SW480 (cell line): ENCODE results near the gene SPINT1.
A peak's percentile ranks its signal among the peaks of the same experiment; 100 is the strongest.

Source experiments
- DNase-seq: peaks from one replicate; pipeline ENCODE4 v3.0.0-alpha.2; 2016; ENCODE audit warnings: low spot score

The SPINT1 gene, protein sequence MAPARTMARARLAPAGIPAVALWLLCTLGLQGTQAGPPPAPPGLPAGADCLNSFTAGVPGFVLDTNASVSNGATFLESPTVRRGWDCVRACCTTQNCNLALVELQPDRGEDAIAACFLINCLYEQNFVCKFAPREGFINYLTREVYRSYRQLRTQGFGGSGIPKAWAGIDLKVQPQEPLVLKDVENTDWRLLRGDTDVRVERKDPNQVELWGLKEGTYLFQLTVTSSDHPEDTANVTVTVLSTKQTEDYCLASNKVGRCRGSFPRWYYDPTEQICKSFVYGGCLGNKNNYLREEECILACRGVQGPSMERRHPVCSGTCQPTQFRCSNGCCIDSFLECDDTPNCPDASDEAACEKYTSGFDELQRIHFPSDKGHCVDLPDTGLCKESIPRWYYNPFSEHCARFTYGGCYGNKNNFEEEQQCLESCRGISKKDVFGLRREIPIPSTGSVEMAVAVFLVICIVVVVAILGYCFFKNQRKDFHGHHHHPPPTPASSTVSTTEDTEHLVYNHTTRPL

DNA sequence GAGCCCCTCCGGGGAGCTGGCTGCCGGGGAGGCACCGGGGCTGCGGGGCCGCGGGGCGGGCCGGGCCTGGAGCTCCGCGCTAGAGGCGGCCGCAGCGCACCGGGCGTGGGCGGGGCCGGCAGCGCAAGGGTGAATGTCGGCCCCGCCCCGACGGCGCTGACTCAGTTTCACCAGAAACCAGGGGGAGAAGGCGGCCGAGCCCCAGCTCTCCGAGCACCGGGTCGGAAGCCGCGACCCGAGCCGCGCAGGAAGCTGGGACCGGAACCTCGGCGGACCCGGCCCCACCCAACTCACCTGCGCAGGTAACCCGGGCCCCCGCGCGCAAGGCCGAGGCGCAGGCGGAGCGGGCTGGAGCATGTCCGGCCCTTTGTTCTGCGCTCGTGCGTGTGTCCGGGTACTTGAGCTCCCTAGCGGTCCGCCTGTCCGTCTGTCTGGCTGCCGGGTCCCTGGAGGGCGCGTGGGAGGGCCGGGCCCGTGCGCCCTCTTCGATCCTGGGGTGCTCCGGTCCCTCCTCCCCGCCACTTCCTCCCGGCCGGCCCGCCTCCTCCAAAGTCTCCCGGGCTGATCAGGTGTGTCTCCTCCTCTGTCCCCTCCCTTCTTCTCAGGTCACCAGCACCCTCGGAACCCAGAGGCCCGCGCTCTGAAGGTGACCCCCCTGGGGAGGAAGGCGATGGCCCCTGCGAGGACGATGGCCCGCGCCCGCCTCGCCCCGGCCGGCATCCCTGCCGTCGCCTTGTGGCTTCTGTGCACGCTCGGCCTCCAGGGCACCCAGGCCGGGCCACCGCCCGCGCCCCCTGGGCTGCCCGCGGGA, at the start of gene SPINT1:
TSS of gene SPINT1 (plus strand) at position 164 of the 811 bp plus-strand sequence. CDS start at position 671, 507 bp downstream.
- peak; percentile 67 for DNase-seq

DNA sequence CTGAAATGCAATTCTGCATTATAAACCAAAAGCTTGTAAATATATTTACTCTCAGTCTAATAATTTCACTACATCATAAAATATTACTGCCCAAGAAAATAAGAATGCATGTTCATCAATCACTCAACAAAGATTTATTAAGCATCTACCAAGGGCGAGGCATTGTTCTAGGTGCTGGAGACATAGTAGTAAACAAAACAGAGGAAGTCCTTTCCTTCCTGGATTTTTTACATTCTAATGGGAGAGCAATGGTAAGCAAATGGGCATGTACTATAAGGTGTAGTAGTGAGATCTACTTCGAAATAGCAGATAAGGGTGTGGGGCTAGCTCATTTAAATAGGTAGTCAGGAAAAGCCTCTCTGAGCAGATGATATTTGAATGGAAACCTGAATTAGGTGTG, 47.8 kb upstream of the SPINT1 start:
- DNase-seq, result no peak

DNA sequence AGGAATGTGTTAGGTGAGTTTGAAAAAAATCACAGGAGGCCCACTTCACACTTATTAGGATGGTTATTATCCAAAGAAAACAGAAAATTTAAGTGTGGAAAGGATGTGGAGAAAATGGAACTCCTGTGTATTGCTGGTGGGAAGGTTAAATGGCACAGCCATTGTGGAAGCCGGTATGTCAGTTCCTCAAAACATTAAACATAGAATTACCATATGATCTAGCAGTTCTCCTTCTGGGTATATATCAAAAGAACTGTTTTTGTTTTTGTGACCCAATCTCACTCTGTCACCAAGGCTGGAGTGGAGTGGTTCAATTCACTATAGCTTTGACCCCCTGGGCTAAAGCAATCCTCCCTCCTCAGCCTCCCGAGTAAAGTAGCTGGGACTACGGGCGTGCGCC, 47.3 kb upstream of the SPINT1 start:
- DNase-seq, result no peak

DNA sequence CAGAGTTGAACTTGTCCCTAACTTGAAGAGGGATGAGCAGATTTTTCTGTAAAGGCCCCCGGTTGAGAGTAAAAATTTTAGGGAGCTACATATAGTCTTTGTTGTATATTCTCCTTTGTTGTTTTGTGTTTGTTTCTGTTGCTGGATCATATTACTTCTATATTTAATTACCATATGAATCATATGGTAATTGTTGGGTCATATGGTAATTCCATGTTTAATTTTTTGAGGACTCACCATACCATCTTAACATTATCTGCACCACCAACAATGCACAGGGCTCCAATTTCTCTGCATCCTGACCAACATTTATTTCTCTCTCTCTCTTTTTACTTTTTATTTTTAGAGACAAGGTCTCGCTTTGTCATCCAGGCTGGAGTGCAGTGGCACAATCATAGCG, 44.3 kb upstream of the SPINT1 start:
- no peak for DNase-seq

DNA sequence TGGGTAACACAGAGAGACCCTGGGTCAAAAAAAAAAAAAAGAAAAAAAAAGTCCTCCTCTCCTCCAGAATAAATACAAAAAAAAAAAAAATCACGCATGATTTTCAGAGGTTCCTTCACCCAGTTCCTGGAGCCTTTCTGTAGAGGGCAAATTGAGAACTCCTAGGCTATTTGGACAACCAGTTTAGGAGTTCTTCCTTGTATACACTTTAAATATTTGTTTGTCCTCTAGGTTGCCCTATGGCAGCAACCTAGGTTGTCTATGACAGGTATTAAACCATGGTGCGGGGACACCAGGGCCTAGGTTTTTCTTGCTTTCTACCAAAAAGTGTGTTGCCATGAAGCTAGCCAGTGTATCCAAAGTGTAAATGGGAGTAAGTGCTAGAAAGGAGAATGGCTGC, 40.8 kb upstream of the SPINT1 start:
- DNase-seq, result no peak

DNA sequence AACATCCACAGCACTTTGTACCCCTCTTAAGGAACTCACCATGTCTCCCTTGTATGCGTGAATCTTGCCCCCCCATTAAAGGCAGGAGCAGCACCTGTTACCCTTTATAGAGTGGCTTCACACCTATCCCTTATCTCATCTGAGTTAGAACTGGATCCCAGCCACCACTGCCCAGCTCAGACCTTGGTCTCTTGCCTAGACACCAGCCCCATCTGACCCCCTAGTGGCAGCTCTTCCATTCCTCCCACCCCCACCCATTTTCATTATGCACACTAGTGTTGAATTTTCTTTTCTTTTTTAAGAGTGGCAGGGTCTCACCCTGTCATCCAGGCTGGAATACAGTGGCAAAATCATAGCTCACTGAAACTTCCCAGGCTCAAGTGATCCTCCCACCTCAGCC, 40.2 kb upstream of the SPINT1 start:
- DNase-seq, result no peak

DNA sequence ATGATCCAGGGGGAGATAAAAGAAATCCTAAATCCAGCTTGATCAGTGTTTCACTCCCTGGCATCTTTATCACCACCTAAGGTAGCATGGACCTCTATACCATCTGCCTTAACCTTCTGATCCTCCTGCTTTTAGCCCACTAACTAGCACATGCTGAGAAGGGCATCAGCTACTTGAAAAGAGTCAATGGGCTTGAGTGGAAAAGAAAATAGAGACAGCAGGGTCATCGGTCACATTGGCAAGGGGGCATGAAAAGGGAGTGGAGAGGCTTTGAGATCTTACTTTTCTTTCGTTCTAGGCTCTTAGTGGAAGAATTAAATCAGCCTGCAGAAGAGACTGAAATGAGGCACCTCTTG, 37.2 kb upstream of the SPINT1 start:
- DNase-seq, result no peak

DNA sequence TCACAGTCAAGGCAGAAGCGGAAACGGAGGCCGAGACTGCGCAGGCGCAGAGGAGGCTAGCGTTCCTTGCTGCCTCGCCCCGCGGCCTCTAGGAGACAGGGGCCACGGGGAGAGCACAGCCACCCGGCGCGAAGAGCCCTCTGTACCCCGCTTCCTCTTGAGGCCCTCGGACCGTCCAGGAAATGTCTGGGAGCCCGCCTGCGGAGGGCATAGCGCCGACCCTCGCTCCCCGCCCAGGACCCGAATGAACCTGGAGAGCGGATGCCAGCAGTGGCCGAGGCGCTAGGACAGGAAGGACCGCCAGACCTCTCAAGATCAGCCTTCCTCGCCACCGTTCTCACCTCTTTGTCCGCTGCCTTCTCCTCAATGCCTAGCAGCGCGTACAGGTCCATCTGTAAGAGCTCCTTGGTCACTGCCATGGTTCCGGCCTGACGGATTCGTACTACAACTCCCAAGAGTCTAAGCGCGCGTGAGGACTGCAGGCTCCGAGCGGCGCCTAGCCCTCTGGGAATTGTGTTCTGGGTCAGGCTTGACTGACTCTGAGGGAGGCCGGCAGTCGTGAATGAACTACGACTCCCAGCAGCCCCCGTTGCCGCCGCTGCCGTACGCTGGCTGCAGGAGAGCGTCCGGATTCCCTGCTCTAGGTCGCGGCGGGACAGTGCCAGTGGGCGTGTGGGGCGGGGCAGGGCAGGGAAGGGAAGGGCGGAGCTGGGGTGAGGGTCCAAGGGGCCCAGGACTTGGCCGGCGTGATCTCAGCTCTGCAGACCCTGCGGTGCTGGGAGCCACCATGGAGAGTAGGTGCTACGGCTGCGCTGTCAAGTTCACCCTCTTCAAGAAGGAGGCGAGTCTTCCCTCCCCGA, 36.6 kb upstream of the SPINT1 start, which contains the start of the genes DNAJC17 and ZFYVE19:
TSS of gene DNAJC17 (minus strand) at position 446 of the 860 bp plus-strand sequence. CDS start at position 419, 27 bp downstream.
TSS of gene ZFYVE19 (plus strand) at position 62 of the 860 bp plus-strand sequence. CDS start at position 563, 501 bp downstream.
- DNase-seq, result peak; percentile 95

DNA sequence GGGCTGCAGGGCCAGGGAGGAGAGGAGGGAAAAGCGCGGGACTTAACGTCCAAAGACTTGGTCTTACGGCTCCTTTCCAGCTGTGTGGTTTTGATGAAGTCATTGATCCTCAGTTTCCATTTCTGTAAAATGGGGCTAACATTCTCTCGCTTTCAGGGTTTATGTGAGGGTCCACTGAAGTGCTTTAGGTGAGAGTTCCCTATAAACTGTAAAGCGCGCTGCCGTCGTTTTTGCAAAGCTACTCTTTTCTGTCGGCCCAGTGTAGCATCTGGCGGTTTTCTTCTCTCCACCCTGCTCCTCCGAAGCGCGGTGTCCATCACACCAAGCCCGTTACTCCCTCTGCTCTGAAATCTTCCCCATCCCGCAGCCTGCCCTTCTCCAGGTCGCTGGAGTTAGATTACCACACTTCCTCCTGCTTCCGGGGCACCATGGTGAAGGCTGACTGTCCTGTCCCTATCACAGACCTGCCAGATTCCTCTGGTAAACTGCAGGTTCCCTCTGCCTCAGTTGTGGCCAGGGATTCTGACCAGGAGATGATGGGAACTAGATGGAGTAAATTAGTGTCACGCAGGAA, 35.9 kb upstream of the SPINT1 start:
- DNase-seq, result no peak

DNA sequence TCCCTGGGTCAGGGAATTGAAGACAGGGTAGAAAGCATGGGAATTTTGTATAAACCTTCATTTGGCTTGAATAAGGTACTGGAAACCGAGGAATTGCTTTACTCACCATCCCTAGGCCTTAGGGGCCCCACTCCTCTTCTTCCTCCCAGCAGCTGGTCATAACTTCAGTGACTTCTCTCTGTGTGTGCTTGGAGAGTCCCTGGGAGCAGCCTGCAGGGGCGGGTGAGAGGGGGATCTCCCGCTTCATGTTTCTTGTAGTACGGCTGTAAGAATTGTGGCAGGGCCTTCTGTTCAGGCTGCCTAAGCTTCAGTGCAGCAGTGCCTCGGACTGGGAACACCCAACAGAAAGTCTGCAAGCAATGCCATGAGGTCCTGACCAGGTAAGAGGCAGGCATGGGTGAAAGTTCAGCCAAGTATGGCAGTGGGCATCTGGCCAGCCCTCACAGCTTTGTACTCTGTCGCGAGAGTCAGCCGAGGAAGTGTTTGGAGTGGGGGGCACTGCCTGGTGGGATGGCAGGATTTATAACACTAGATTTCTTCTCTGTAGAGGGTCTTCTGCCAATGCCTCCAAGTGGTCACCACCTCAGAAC, 34.9 kb upstream of the SPINT1 start:
- DNase-seq, result no peak

DNA sequence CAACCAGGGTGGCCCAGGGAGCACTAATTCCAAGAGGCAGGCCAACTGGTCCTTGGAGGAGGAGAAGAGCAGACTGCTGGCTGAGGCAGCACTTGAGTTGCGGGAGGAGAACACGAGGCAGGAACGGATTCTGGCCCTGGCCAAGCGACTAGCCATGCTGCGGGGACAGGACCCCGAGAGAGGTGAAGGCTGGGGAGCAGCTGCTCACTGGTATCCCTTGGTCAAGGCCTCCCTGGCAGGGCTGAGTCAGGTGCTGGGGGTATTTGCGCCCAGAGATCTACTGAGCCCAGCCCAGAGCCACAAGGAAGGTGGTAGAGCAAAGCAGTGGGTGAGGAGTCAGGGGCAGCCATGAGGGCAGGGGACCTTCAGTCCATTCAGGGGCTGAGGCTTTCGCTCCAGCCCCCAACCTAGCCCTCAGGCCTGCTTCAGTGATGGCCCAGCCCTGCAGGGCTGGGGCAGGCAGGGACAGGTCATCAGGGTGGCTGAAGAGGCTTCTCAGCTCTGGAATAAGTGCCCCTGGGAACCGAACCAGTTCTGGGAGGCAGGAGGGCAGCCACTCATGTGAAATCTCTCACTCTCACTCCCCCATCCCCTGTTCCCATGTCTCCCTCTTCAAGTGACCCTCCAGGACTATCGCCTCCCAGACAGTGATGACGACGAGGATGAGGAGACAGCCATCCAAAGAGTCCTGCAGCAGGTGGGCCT, 31.0 kb upstream of the SPINT1 start:
- no peak for DNase-seq

DNA sequence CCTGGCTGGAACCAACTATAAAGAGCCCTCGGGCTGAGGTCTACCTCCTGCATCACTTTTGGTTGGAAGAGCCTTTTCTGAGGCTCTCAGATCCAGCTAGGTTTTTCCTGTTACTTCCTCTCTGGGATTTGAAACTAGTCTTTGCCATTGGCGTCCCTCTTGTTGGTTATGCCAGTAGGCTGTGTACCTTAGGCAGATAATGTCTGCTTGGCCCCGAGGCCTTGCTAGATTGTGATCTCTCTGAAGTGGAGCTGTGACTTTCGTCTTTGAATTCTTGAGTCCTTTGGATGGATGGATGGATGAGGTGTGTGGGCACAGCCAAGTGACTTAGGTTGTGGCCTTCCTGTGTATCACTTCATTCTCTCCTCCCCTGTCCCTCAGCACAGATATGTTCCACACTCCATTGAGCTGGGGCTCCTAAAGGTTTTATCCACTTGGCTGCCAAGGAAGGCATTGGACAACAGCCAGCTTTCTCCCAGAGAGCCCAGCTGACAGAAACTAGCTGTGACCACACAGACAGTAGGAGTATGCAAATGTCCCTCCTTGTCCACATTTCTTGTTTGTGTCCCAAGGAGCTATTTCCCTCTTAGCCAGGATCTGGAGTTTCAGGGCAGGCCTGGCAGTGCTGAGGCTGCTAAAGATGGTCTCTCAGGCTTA, 28.7 kb upstream of the SPINT1 start:
- no peak for DNase-seq

DNA sequence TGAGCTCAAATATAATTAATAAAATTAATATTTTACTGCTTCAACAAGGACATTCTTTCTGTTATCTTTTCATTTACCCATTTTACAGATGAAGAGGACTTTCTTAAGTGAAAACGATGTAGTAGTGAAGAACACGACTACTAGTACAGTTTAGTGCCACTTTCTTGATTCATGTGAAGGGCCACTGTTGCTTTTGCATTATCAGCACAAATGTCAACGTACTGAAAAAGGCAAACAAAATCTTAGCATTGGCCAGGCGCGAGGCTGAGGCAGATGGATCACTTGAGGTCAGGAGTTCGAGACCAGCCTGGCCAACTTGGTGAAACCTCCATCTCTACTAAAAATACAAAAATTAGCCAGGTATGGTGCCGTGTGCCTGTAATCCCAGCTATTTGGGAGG, 24.8 kb upstream of the SPINT1 start:
- no peak for DNase-seq

DNA sequence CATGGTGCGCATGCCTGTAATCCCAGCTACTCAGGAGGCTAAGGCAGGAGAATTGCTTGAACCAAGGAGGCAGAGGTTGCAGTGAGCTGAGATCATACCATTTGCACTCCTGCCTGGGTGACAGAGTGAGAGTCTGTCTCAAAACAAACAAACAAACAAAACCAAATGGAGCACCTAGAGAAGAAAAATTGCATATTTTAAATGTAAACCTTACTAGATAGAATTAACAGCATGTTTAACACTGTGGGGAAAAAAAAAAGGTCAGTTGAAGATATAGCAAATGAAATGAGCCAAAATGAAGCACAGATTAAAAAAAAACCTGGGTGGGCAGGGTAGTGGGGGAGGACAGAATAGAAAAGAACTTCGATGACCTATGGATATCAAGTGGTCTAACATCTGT, 22.7 kb upstream of the SPINT1 start:
- DNase-seq, result no peak

DNA sequence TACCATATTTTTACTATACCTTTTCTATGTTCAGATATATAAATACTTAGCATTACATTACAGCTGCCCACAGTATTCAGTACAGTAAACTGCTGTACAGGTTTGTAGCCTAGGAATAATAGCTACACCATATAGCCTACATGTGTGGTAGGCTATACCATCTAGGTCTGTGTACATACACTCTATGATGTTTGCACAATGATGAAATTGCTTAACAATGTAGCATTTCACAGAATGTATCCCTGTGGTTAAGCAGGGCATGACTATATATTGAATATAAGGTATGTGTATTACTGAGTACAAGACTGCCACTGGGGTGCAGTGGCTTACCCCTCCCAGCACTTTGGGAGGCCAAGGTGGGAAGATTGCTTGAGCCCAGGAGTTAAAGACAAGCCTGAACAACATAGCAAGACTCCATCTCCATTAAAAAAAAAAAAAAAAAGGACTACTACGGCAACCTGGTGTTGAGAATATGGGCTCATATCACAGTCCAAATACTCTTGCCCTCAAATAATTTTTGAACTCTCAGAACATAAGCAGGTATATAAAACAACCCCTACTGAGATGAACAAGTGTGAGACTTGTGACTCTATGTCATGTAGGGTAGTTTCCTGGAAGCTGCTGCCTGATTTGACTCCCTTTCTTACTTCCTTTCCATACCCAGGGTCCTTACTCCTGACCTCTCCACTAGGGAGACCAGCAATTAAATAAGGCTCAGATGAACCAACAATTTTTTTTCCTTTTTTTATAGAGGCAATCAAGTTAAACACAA, 20.1 kb upstream of the SPINT1 start:
- DNase-seq, result peak; percentile 41

DNA sequence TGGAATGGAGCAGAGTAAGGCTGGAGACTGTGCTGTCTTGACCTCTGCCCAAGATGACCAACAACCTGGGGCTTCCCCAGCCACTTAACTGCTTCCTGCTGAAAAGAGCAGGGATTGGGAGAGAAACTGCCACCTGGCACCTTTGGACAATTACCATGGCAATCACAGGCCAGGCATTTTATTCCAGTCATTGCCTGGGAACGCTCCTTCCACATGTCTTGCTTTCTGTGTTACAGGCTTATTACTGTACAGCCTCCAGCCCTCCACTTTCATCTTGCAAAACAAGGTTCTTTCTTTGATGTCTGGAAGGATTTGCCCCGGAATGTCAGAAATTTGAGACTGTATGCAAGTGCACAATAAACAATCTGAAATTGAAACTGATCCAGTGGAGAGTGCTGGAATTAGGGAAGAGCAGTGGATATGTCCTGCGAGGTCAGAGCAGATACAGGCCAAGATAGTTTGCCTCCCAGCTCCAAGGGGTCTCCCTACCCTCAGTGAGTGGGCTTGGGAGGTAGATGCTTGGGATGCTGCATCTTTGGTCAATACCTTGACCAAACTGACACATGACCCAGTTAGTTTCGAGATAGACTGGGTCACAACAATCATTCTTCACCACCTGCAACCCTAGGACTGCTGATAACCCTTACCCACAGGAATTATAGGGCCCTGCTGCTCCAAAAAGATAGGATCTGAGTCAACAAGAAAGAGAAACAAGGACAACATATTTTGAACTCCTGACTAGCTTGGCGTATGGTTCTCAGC, 18.0 kb upstream of the SPINT1 start:
- peak; percentile 79 for DNase-seq

DNA sequence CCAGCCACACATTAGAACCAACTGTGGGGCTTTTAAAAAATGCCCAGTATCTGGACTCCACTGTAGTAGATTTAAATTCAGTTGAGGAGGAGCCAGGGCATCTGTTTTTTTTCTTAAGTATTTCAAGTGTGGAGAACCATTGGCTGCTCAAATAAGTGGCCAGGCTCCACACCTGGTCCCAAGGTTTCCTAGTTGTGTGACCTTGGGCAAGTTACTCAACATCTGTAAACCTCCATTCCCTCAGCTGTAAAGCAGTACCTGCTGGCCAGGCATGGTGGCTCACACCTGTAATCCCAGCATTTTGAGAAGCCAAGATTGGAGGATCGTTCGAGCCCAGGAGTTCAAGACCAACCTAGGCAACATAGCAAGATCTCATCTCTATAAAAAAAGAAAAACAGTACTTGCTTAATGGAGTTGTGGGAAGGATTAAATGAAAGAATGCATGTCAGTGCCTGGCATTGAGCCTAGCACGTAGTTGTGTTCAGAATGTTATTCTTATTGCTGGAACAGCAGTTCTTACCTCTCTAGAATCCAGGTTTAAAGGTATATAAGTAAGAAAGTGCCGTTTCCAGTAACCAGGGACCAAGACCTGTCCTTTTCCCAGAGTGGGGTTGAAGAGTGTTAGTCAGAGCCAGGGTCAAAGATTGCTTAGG, 17.3 kb upstream of the SPINT1 start:
- DNase-seq, result no peak
